NCI-H2081 treated with DMSO at 0.1 percent for 48 hours (cell line): ENCODE data around the gene KRT20.
"Not testable (repeated sequence)": the region's sequence is repeated elsewhere in the genome, so short reads cannot be mapped to it uniquely, and the experiment has no call there.

ENCODE experiments used
- DNase-seq: peaks from one replicate; lab custom pipeline; 2025; lab: John Stamatoyannopoulos, UW

The KRT20 gene

GRCh38 chr17:40884708-40885512 is at the start of gene KRT20:
TSS of gene KRT20 (minus strand) at chr17:40885242. CDS start at chr17:40885185, 57 bp downstream.
- no peak for DNase-seq

- DNase-seq: no peak
Observed at GRCh38 chr17:40932608-40933007, 47.6 kb upstream of the KRT20 start.

GRCh38 chr17:40931311-40931710 is 46.3 kb upstream of the KRT20 start:
- DNase-seq: no peak

GRCh38 chr17:40926341-40926740 is 41.3 kb upstream of the KRT20 start:
- DNase-seq: no peak

- DNase-seq: no peak
Observed at GRCh38 chr17:40922239-40922638, 37.2 kb upstream of the KRT20 start.

GRCh38 chr17:40921026-40921425 is 36.0 kb upstream of the KRT20 start:
- no peak for DNase-seq

- not testable (repeated sequence) for DNase-seq
Observed at GRCh38 chr17:40917116-40917515, 32.1 kb upstream of the KRT20 start.

- DNase-seq: no peak
Observed at GRCh38 chr17:40916366-40916765, 31.3 kb upstream of the KRT20 start.

- DNase-seq: no peak
Observed at GRCh38 chr17:40915721-40916256, 30.7 kb upstream of the KRT20 start.

- no peak for DNase-seq
Observed at GRCh38 chr17:40915199-40915661, 30.2 kb upstream of the KRT20 start.

GRCh38 chr17:40914075-40914855 is 29.2 kb upstream of the KRT20 start:
- no peak for DNase-seq

- no peak for DNase-seq
Observed at GRCh38 chr17:40912486-40913210, 27.6 kb upstream of the KRT20 start.

- no peak for DNase-seq
Observed at GRCh38 chr17:40910441-40910841, 25.4 kb upstream of the KRT20 start.

- no peak for DNase-seq
Observed at GRCh38 chr17:40909755-40910154, 24.7 kb upstream of the KRT20 start.

GRCh38 chr17:40909351-40909750 is 24.3 kb upstream of the KRT20 start:
- peak; percentile 78 for DNase-seq

GRCh38 chr17:40906613-40907012 is 21.6 kb upstream of the KRT20 start:
- no peak for DNase-seq

GRCh38 chr17:40905370-40905769 is 20.3 kb upstream of the KRT20 start:
- no peak for DNase-seq

GRCh38 chr17:40903129-40903847 is 18.2 kb upstream of the KRT20 start:
- DNase-seq: no peak

GRCh38 chr17:40902498-40902897 is 17.5 kb upstream of the KRT20 start:
- no peak for DNase-seq

- DNase-seq: no peak
Observed at GRCh38 chr17:40901981-40902474, 17.0 kb upstream of the KRT20 start.

- DNase-seq: no peak
Observed at GRCh38 chr17:40900809-40901356, 15.8 kb upstream of the KRT20 start.
